CD4-positive, alpha-beta T cell treated with Interleukin-17A for 1 hour (primary cell): ENCODE results near the gene LCLAT1.
"Not testable (repeated sequence)": the region's sequence is repeated elsewhere in the genome, so short reads cannot be mapped to it uniquely, and the experiment has no call there.

Source experiments
- DNase-seq: peaks from one replicate; pipeline ENCODE4 v3.0.0-alpha.2; 2020

Gene LCLAT1

GRCh38 chr2:30492185-30492584 is 45.1 kb downstream of the LCLAT1 start:
- no peak for DNase-seq

GRCh38 chr2:30492619-30493018 is 45.6 kb downstream of the LCLAT1 start:
- DNase-seq, result no peak

- DNase-seq, result no peak
Observed at GRCh38 chr2:30493440-30493839, 46.4 kb downstream of the LCLAT1 start.

GRCh38 chr2:30495896-30496295 is 48.9 kb downstream of the LCLAT1 start:
- not testable (repeated sequence) for DNase-seq

GRCh38 chr2:30499681-30500080 is 52.6 kb downstream of the LCLAT1 start:
- no peak for DNase-seq

- no peak for DNase-seq
Observed at GRCh38 chr2:30500699-30501098, 53.7 kb downstream of the LCLAT1 start.

GRCh38 chr2:30502310-30502709 is 55.3 kb downstream of the LCLAT1 start:
- no peak for DNase-seq

- peak; percentile 35 for DNase-seq
Observed at GRCh38 chr2:30503007-30503694, 56.1 kb downstream of the LCLAT1 start.

- DNase-seq, result no peak
Observed at GRCh38 chr2:30503695-30504052, 56.6 kb downstream of the LCLAT1 start.

GRCh38 chr2:30504731-30505130 is 57.7 kb downstream of the LCLAT1 start:
- no peak for DNase-seq

GRCh38 chr2:30505500-30506180 is 58.6 kb downstream of the LCLAT1 start:
- no peak for DNase-seq

GRCh38 chr2:30507460-30507859 is 60.4 kb downstream of the LCLAT1 start:
- DNase-seq, result not testable (repeated sequence)

GRCh38 chr2:30509716-30510115 is 62.7 kb downstream of the LCLAT1 start:
- DNase-seq, result no peak

GRCh38 chr2:30510409-30510808 is 63.4 kb downstream of the LCLAT1 start:
- no peak for DNase-seq

- DNase-seq, result no peak
Observed at GRCh38 chr2:30511122-30512083, 64.4 kb downstream of the LCLAT1 start.

- no peak for DNase-seq
Observed at GRCh38 chr2:30512243-30512886, 65.3 kb downstream of the LCLAT1 start.

- not testable (repeated sequence) for DNase-seq
Observed at GRCh38 chr2:30513649-30514048, 66.6 kb downstream of the LCLAT1 start.

GRCh38 chr2:30514134-30514847 is 67.2 kb downstream of the LCLAT1 start:
- DNase-seq, result no peak

- DNase-seq, result no peak
Observed at GRCh38 chr2:30514848-30515435, 67.9 kb downstream of the LCLAT1 start.

- no peak for DNase-seq
Observed at GRCh38 chr2:30516166-30516565, 69.1 kb downstream of the LCLAT1 start.

- no peak for DNase-seq
Observed at GRCh38 chr2:30519796-30520195, 72.8 kb downstream of the LCLAT1 start.

GRCh38 chr2:30522421-30522820 is 75.4 kb downstream of the LCLAT1 start:
- no peak for DNase-seq
